Tibial artery (tissue), 4 donors: ENCODE measurements around the gene PBX4.

Experiments
- DNase-seq, 2 donors: peaks; one replicate each; pipeline ENCODE4 v3.0.0-alpha.2; 2019
- H3K27ac ChIP-seq, 2 donors: fragments of 200-600 bp; sonication (generic) in 1 of 2; 1 replicate in 1 of 2; 2 replicates in 1 of 2; pipeline ENCODE4 v1.5.1; 2018 to 2019; ENCODE audit warnings: mild to moderate bottlenecking in 1 of 2
- H3K27me3 ChIP-seq, 2 donors: fragments of 200-600 bp; sonication (generic) in 1 of 2; one replicate each; pipeline versions ENCODE4 v1.5.1 to v1.6.0; 2016 to 2019
- H3K36me3 ChIP-seq, 3 donors: fragments of 200-600 bp; sonication (generic) in 2 of 3; one replicate each; pipeline ENCODE4 v1.5.1; 2016 to 2019; ENCODE audit warnings: mild to moderate bottlenecking in 2 of 3
- H3K4me1 ChIP-seq, 4 donors: fragments of 200-600 bp; sonication (generic) in 2 of 4; 1 replicate in 3 of 4; 2 replicates in 1 of 4; pipeline ENCODE4 v1.5.1; 2016 to 2019
- H3K4me3 ChIP-seq, 2 donors: fragments of 200-600 bp; sonication (generic) in 1 of 2; 1 replicate in 1 of 2; 2 replicates in 1 of 2; pipeline ENCODE4 v1.5.1; 2018 to 2019; ENCODE audit warnings: mild to moderate bottlenecking in 2 of 2
- H3K9me3 ChIP-seq, 3 donors: fragments of 200-600 bp; sonication (generic) in 1 of 3; one replicate each; pipeline ENCODE4 v1.5.1; 2016 to 2019
- intact Hi-C: fragments of 100-400 bp; cut with DNase I; formaldehyde crosslinking; loops from one replicate; pipeline ENCODE4 v1.15.0; 2023; ENCODE audit warnings: low total_unique reads
- TF ChIP-seq, protein P1 (sequence below), 2 experiments: fragments of 200-600 bp in 1 of 2; fragments of 450-650 bp in 1 of 2; IDR thresholded peaks; one replicate each; pipeline ENCODE4 v1.5.1; 2017 to 2019; ENCODE audit warnings: antibody characterized with exemption in 2 of 2, mild to moderate bottlenecking in 1 of 2, moderate library complexity in 1 of 2

PBX4 gene

DNA sequence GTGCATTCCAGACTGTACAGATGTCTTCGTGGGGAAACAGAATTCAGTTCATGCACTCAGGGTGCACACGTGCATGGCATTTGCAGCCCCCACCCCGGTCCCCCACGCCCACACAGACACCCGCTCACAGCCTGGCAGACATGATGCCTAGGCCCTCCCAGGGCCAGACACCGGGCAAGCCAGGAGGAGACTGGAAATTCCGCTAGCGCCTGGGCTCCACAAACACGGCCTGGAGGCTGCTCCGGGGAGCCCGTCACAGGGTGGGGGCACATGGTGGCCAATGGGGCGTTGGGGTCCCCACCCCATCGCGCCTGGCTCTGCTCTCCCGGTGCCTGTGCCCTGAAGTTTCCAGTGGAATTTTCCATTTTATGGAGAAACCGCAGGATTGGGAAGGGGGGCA, 76.9 kb downstream of the PBX4 start:
- Histone ChIP-seq H3K27ac (no peak overlapping the region), H3K36me3 (no peaks in the 10 kb centered on the region), H3K9me3 (no peaks in the 10 kb centered on the region), H3K4me1 (peaks cover 0 to 40% (median 29%) of the 10 kb centered on the region in 4 donors), H3K27me3 (peaks cover 0 to 91% of the 10 kb centered on the region in 2 donors), H3K4me3 (no peak overlapping the region)
- TF ChIP-seq, protein P1, sequence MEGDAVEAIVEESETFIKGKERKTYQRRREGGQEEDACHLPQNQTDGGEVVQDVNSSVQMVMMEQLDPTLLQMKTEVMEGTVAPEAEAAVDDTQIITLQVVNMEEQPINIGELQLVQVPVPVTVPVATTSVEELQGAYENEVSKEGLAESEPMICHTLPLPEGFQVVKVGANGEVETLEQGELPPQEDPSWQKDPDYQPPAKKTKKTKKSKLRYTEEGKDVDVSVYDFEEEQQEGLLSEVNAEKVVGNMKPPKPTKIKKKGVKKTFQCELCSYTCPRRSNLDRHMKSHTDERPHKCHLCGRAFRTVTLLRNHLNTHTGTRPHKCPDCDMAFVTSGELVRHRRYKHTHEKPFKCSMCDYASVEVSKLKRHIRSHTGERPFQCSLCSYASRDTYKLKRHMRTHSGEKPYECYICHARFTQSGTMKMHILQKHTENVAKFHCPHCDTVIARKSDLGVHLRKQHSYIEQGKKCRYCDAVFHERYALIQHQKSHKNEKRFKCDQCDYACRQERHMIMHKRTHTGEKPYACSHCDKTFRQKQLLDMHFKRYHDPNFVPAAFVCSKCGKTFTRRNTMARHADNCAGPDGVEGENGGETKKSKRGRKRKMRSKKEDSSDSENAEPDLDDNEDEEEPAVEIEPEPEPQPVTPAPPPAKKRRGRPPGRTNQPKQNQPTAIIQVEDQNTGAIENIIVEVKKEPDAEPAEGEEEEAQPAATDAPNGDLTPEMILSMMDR (IDR thresholded peaks at IDR 0.05) = no peak
- no peak for DNase-seq
- intact Hi-C loops = no loop called here

DNA sequence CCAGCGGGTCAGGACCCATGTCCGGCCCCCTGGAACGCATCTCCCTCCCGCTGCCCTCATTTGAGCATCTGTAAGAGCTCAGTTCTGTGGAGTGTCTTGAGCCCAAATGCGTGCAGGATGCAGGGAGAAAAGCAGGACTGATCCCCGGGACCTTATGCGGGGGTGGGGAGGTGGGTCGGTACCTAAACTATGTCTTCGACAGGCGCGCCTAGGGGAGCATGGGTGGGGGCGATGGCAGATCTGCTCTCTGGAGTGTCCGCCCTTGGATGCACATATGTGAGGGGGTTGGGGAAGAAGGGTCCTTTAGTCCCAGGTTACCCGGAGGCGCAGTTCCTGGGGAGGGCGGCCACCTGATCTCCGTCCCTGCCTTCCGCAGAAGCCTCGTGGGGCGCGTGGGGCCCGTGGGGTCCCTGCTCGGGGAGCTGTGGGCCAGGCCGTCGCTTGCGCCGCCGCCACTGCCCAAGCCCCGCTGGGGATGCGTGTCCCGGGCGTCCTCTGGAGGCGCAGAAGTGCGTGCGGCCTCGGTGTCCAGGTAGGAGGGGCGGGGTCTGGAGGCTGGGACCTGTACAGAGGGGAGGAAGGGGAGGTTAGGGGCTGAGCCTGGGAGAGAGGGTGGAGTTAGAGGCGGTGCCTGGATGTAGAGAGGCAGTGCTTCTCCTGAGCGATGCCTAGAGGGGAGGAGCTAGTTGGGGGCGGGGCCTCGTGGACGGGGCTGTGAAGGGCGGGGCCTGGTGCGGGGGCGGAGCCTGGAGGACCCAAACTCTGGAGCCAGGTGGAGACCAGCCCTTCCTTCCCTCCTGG, 77.6 kb downstream of the PBX4 start:
- DNase-seq = no peak
- intact Hi-C loops = no loop called here
- H3K27ac ChIP-seq = no peak overlapping the region
- peaks cover 0 to 84% of the 10 kb centered on the region in 2 donors for H3K27me3 ChIP-seq
- TF ChIP-seq, protein P1 (IDR thresholded peaks at IDR 0.05) = no peak
- no peaks in the 10 kb centered on the region for H3K36me3 ChIP-seq
- peak overlapping the region in 1 of 2 donors; percentile 20 for H3K4me3 ChIP-seq
- H3K9me3 ChIP-seq = no peaks in the 10 kb centered on the region
- H3K4me1 ChIP-seq = peaks cover 0 to 39% (median 29%) of the 10 kb centered on the region in 4 donors

DNA sequence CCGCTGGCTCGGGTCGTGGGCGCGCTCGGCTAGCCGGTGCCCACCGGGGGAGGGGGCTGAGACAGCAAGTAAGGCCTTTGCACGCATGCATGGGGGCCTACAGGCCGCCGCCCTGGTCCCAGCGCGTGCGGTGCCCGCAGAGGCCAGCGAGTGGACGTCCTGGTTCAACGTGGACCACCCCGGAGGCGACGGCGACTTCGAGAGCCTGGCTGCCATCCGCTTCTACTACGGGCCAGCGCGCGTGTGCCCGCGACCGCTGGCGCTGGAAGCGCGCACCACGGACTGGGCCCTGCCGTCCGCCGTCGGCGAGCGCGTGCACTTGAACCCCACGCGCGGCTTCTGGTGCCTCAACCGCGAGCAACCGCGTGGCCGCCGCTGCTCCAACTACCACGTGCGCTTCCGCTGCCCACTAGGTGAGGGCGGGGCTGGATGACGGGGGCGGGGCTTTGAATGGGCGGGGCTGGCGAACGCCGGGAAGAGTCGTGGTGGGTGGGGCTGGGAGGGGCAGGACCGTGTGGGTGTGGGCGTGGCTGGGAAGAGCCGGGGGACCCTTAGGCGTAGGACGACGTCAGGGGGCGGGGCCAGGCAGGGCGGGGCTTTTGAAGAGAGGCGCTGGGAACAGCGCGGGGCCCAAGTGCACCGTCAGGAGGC, 78.3 kb downstream of the PBX4 start:
- no peaks in the 10 kb centered on the region for H3K9me3 ChIP-seq
- H3K4me3 ChIP-seq = peak overlapping the region in 1 of 2 donors; percentile 20
- TF ChIP-seq, protein P1 (IDR thresholded peaks at IDR 0.05) = no peak
- H3K27me3 ChIP-seq = peaks cover 0 to 76% of the 10 kb centered on the region in 2 donors
- no peak for DNase-seq
- no peak overlapping the region for H3K27ac ChIP-seq
- peaks cover 0 to 7% (median 0%) of the 10 kb centered on the region in 3 donors for H3K36me3 ChIP-seq
- H3K4me1 ChIP-seq = peaks cover 0 to 39% (median 29%) of the 10 kb centered on the region in 4 donors
- intact Hi-C loops = no loop called here

DNA sequence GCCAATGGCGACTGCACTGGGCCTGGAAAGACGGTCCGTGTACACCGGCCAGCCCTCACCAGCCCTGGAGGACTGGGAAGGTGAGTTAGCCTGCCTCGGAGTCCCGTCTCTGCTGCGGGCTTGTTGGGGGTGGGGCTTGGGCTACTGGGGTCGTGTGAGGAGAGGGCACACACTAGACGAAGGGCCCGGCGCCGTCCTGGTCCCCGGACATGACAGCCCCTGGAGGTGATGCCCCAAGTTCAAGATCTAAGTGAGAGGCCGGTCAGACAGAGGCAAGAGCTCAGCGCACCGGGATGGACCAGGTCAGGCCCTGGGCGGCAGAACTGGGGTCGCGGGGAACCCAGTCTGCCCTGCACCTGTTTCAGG, 78.8 kb downstream of the PBX4 start:
- no peak for DNase-seq
- TF ChIP-seq, protein P1 (IDR thresholded peaks at IDR 0.05) = no peak
- intact Hi-C loops = loop anchor here (10.0 kb wide), 1 partner anchor 415 kb away; no protein-coding TSS in a partner anchor
- Histone ChIP-seq H3K9me3 (no peaks in the 10 kb centered on the region), H3K27ac (no peak overlapping the region), H3K36me3 (peaks cover 0 to 7% (median 0%) of the 10 kb centered on the region in 3 donors), H3K4me3 (no peak overlapping the region), H3K4me1 (peaks cover 0 to 39% (median 29%) of the 10 kb centered on the region in 4 donors), H3K27me3 (peaks cover 0 to 71% of the 10 kb centered on the region in 2 donors)

DNA sequence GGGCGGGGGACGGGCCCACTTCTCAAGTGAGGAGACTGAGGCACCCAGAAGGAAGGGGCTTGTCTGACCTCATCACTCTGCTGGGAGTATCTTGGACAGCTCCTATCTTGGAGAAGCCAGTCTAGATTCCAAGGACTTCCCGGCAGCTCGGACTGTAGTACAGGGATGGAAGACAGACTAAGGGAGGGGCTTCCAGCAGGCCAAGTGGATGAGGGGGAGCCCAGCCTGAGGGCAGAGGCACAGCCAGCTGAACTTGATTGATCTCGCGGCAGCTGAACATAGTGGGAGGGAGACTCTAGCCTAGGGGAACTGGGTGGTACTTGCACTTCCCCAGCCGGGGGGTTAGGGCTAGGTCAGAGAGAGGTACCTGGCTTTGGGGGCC, 79.7 kb downstream of the PBX4 start:
- TF ChIP-seq, protein P1 (IDR thresholded peaks at IDR 0.05) = no peak
- Histone ChIP-seq H3K4me3 (no peak overlapping the region), H3K36me3 (peaks cover 0 to 7% (median 0%) of the 10 kb centered on the region in 3 donors), H3K9me3 (no peaks in the 10 kb centered on the region), H3K27ac (no peak overlapping the region), H3K4me1 (peaks cover 0 to 39% (median 29%) of the 10 kb centered on the region in 4 donors), H3K27me3 (peaks cover 0 to 62% of the 10 kb centered on the region in 2 donors)
- intact Hi-C loops = loop anchor here (10.0 kb wide), 1 partner anchor 416 kb away; no protein-coding TSS in a partner anchor
- DNase-seq = no peak
